ENCODE results near the gene COP1. TPM values are rescaled to one million over a fixed set of nuclear protein-coding genes. Genes with fewer than 3 reads are reported as not detected.

The COP1 gene
- 22.4 to 33.0 TPM (median 31.8 TPM) in 5 replicates for total RNA-seq (2022; extraction: Qiagen RNA extraction; ENCODE audit: low read depth)

DNA sequence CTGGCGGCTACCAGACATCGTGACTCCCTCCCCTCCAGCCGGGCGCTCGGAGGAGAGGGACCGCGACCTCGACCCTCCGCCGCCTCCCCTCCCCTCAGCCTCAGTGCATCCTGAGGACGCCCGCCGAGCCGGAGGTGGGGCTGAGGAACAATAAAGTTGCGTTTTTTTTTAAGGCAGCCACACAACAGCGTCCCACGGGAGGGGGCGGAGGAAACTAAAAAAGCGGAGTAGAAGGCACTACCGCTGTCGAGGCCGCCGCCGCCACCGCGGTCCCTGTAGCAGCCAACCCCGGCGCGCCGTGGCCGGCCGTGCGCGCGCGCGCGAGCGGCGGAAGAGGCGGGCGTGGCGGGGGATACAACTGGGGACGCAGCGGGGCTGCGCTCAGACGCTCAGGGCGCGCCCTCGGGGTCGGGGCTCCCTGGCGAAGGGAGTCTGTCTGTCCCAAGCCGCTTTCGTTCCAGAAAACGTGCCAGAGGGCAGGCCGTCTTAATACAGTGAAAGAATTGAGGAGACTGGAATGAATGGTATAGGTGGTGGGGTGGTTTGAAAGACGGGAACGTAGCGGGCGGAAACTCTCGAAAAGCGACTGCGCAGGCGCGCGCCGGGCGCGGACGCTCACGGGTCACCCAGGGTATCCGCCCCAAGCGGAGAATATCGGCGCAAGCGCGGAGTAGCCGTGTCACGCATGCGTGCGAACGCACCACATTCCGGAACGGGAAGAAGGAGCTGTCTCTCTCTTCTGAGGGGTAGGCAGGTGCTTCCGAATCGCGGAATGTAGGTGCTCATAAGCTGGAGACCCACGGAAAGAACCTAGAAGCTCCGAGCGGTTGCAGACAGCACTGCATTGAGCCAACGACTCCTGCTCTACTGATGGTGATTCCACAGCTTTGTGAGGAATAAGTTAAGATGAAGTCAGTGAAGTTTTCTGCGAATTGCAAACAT lies at the start of gene COP1:
COP1 (minus strand) TSS at position 326 of the 942 bp plus-strand sequence; CDS start at position 18, 308 bp downstream.

